Ecto neural progenitor cell (in vitro differentiated cells): ENCODE data around the gene FCER1G.
"Not testable (repeated sequence)": the region's sequence is repeated elsewhere in the genome, so short reads cannot be mapped to it uniquely, and the experiment has no call there.

Source experiments
- DNase-seq: peaks from one replicate; pipeline ENCODE4 v3.0.0-alpha.2; 2018; ENCODE audit warnings: low spot score

FCER1G gene

GRCh38 chr1:161233102-161233501 is 18.0 kb downstream of the FCER1G start:
- DNase-seq, result no peak

GRCh38 chr1:161235957-161236775 is 21.1 kb downstream of the FCER1G start:
- DNase-seq, result no peak

DNA sequence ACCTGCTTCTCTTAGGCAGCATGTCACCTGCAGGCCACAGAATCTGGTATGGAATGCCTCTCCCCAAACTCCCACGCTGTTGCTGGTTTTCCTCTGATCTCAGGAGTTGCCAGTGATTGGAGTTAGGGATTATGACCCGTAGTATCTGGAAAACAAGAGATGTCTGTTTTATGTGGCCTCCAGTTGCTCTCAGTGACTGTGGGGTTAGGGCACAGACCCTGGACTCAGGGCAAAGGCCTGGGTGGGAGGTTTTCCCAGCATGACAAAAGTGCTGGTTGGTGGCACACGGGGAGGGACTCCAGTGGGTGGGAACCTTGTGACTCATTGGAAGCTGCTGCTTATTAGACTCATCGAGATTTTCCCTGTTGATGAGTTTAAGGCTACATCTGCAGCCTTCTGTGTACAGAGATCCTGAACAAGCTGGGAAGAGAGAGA is 23.0 kb downstream of the FCER1G start, which contains the start of gene NR1I3:
Gene NR1I3, minus strand, starts transcription at position 165 of the 435 bp plus-strand sequence. CDS start 1,638 bp downstream, outside the sequence.
- no peak for DNase-seq

DNA sequence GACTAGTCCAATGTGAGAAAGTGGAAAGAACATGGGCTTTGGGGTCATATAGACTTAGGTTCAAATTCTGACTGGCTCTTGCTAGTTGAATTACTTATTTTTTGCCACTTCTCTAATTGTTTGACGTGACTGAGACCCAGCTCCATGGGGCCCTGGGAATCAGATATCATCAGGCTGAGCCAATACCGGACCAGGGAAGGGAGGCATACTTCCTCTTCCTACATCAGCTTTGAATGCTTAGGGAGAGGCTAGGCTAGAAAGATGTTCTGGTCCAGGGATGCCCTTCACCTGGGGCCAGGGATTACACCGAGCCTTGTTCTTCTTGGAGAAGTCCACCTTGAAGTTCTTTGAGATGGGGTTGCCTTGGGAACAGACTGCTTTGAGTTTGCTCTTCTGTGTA is 26.6 kb downstream of the FCER1G start:
- no peak for DNase-seq

- DNase-seq, result no peak
These were observed 27.2 kb downstream of the FCER1G start for GRCh38 chr1:161242313-161242712.

DNA sequence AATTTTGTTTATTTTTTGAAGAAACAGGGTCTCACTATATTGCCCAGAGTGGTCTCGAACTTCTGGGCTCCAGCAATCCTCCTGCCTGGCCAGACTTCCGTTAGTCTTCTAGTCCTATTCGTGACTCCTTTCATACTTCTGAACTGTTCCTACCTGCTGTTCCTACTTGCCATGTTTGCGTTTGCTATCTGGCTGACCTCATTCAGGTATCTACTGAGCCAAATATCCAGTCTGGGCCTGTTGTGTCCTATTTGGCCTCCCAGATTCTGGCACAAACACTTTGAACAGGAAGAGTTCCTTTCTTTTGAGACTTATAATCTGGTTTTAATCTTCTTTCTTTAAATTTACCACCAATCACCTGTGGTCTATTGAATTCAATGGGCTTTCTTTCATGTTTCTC is 29.8 kb downstream of the FCER1G start:
- DNase-seq, result no peak

DNA sequence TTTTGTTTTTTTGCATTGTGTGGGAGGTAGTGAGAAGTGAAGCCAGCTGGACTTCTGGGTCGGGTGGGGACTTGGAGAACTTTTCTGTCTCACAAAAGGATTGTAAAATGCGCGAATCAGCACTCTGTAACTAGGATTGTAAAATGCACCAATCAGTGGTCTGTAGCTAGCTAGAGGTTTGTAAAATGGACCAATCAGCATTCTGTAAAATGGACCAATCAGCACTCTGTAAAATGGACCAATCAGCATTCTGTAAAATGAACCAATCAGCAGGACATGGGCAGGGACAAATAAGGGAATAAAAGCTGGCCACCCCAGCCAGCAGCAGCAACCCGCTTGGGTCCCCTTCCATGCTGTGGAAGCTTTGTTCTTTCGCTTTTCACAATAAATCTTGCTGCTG is 35.0 kb downstream of the FCER1G start:
- DNase-seq, result not testable (repeated sequence)

DNA sequence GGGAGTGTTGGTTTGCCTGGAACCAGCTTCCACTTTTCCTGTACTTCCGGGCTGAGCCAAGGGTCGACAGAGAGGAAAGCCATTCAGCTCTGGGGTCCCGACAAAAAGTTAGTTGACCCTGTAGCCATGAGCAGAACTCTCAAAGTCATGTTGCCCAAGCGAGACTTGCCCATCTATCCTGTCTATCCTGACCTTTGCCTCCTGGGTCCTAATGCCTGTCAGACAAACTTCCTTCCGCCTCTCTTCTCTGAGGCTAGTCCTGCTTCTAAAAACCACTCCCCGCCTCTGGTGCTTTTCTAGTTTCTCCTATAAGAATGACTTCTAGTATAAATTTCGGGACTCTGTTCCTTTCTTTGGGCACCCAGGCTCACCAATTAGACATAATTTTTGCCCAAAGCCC is 35.7 kb downstream of the FCER1G start:
- no peak for DNase-seq

DNA sequence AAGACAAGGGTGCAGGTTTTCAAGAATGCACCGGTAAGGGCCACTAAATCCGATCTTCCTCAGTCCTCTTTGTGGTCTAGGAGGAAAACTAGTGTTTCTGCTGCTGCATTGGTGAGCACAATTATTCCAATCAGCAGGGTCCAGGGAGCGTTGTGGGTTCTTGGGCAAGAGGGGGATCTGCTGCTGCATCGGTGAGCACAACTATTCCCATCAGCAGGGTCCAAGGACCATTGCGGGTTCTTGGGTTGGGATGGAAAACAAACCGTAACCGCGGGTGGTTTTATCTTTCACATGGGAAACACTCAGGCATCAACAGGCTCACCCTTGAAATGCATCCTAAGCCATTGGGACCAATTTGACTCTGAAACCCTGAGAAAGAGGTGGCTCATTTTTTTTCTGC is 36.5 kb downstream of the FCER1G start:
- DNase-seq, result no peak

GRCh38 chr1:161255302-161255701 is 40.2 kb downstream of the FCER1G start:
- not testable (repeated sequence) for DNase-seq

GRCh38 chr1:161255955-161256520 is 40.9 kb downstream of the FCER1G start:
- DNase-seq, result not testable (repeated sequence)

GRCh38 chr1:161257109-161257508 is 42.0 kb downstream of the FCER1G start:
- not testable (repeated sequence) for DNase-seq

GRCh38 chr1:161258439-161259344 is 43.6 kb downstream of the FCER1G start, which contains the start of gene PCP4L1:
Gene PCP4L1 (plus strand): TSS chr1:161258745. CDS start chr1:161258975, 230 bp downstream.
- DNase-seq, result peak; percentile 87

DNA sequence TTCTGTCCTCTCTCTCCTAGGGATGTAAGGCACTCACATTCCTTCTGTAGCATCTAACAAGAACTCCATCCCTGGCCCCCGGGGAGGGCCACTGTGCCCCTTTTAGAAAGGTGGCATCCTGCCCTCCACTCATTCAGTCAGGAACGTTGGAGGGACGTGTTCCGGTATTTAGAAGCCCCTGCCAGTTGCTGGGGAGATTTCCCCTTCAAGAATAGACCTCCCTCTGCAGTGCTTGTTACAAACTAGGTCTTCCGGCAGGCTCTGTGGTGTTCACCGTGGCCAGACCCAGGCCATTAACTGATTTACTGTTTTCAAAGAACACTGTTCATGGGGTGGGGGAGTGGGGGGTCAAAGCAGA is 44.2 kb downstream of the FCER1G start:
- DNase-seq, result no peak

- no peak for DNase-seq
These were observed 44.7 kb downstream of the FCER1G start for GRCh38 chr1:161259765-161260164.

DNA sequence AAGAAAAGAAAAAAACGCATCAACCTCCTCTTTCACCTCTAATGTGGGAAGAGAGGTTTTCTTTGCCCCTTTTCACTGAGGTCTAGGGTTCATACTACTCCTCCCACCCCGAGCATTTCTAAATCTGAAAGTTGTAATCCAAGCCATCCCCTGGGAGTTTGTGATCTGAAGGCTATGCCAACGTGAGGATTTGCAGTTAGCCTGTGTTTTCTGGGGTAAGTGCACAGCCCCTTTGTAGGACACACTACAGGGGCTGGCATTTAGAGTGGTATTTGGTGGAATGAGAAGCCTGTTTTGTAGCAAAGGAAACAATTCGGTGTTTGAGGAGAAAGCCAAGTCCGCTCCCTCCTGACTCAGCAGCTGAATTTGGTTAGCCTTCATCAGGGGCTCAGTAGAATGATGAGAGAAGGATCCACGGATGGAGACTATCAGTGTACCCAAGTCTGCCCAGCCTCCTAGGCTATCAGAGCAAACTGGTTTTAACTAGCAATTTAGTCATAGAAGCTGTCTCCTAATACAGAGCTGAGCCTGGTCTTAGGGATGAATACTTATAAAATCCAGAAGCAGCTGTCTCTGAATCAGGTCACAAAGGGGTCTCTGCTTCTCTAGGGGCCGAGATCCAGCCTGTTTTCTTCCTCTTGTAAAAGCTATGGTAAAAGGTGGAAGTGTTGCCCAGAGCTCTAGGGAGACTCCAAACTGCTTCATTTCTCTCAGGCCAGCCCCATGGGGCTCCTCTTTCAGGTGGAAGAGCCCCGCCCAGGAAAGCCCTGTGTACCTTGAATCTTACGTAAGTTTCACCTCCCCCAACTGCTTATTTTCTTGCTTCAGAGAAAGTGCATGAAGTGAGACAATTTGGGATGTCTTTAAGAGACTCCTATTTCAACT is 45.5 kb downstream of the FCER1G start:
- no peak for DNase-seq

- DNase-seq, result no peak
These were observed 46.5 kb downstream of the FCER1G start for GRCh38 chr1:161261261-161262235.

GRCh38 chr1:161265305-161265704 is 50.2 kb downstream of the FCER1G start:
- no peak for DNase-seq

- DNase-seq, result no peak
These were observed 51.1 kb downstream of the FCER1G start for GRCh38 chr1:161266202-161266601.

- no peak for DNase-seq
These were observed 51.7 kb downstream of the FCER1G start for GRCh38 chr1:161266836-161267235.
